Activated naive CD8-positive, alpha-beta T cell treated with anti-CD3 and anti-CD28 coated beads, Interleukin-2, amount 10 ng/mL, durations not matched to agents 7 days and 5 days (primary cell): ENCODE data around the gene UBQLN3. TPM values are rescaled to one million over a fixed set of nuclear protein-coding genes. Genes with fewer than 3 reads are reported as not detected.

Source experiments
- ATAC-seq: fragments of 150-1000 bp; cut with Tn5 transposase; one replicate; pipeline ENCODE4 v1.10.0; 2021; ENCODE audit warnings: low read depth, moderate library complexity
- POLR2A ChIA-PET: fragments of 350-600 bp; sonication (Branson Sonifier 250); formaldehyde crosslinking; loops from one replicate; lab custom pipeline; 2021; ENCODE audit warnings: antibody characterized with exemption; lab: Charles Lee
- DNase-seq: peaks from one replicate; pipeline ENCODE4 v3.0.0; 2021
- H3K27ac Mint-ChIP-seq: one replicate; pipeline ENCODE4 v1.8.0; 2022; ENCODE audit warnings: mild to moderate bottlenecking, mixed read lengths
- H3K27me3 Mint-ChIP-seq: one replicate; pipeline ENCODE4 v1.8.0; 2022; ENCODE audit warnings: mild to moderate bottlenecking, moderate library complexity, mixed read lengths
- H3K36me3 Mint-ChIP-seq: one replicate; pipeline ENCODE4 v1.8.0; 2021; ENCODE audit warnings: mild to moderate bottlenecking, mixed read lengths
- H3K4me1 Mint-ChIP-seq: one replicate; pipeline ENCODE4 v1.8.0; 2021; ENCODE audit warnings: mixed read lengths
- H3K4me3 Mint-ChIP-seq: one replicate; pipeline ENCODE4 v1.8.0; 2022; ENCODE audit warnings: mild to moderate bottlenecking, moderate library complexity, mixed read lengths
- H3K9me3 Mint-ChIP-seq: one replicate; pipeline ENCODE4 v1.8.0; 2021; ENCODE audit warnings: mixed read lengths
- total RNA-seq, 2 experiments: library from RNA; stranded (reverse); gene quantifications; one replicate each; pipeline ENCODE4 v1.2.3, GENCODE V29; 2021

The UBQLN3 gene
- total RNA-seq, 2 experiments from 2014 or later, result 0.17 TPM; not detected in 1

DNA sequence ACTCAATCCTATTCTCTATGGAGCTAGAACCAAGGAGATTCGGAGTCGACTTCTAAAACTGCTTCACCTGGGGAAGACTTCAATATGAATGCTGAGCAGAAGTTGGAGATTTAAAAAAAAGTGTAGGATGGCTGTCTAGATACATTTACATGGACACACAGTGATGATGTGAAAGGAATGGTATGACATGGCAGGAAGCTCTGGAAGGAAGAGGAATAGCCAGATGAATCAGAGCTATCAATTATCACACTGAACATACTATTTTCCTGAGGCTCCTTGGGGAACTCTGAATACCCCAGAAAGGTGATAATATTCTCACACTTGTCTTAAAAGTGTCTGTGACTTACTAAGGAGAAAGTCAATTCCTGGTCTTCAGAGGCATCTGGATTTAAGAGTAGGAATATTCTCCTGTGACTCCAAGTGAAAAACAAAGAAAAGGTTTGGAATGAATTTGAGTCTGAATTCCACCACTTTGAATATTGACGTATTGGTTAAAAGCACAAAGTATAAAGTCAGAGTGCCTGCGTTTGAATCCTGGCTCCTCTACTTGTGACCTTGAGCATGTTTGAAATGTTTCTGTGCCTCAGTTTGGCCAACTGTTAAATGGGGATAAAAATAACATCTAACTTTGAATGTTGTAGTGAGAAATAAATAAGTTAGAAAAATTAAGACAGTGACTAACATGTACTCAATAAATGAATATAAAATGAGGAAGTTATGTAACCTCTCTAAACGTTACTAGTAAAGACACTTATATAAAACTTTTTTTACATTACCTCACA is 20.0 kb downstream of the UBQLN3 start:
- no peak overlapping the region for H3K27ac Mint-ChIP-seq
- DNase-seq (no peak), ATAC-seq (no peak)
- no peaks in the 10 kb centered on the region for H3K9me3 Mint-ChIP-seq
- H3K27me3 Mint-ChIP-seq, result peaks cover 6% of the 10 kb centered on the region
- H3K4me3 Mint-ChIP-seq, result no peak overlapping the region
- no peaks in the 10 kb centered on the region for H3K4me1 Mint-ChIP-seq
- POLR2A ChIA-PET, result no interaction called here
- no peaks in the 10 kb centered on the region for H3K36me3 Mint-ChIP-seq

DNA sequence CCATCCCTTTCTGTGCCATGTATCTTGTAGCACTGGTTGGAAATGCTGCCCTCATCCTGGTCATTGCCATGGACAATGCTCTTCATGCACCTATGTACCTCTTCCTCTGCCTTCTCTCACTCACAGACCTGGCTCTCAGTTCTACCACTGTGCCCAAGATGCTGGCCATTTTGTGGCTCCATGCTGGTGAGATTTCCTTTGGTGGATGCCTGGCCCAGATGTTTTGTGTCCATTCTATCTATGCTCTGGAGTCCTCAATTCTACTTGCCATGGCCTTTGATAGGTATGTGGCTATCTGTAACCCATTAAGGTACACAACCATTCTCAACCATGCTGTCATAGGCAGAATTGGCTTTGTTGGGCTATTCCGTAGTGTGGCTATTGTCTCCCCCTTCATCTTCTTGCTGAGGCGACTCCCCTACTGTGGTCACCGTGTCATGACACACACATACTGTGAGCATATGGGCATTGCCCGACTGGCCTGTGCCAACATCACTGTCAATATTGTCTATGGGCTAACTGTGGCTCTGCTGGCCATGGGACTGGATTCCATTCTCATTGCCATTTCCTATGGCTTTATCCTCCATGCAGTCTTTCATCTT is 20.9 kb downstream of the UBQLN3 start:
- DNase-seq (no peak), ATAC-seq (no peak)
- POLR2A ChIA-PET, result no interaction called here
- H3K36me3 Mint-ChIP-seq, result no peaks in the 10 kb centered on the region
- H3K27me3 Mint-ChIP-seq, result peaks cover 6% of the 10 kb centered on the region
- no peak overlapping the region for H3K4me3 Mint-ChIP-seq
- H3K27ac Mint-ChIP-seq, result no peak overlapping the region
- no peaks in the 10 kb centered on the region for H3K4me1 Mint-ChIP-seq
- no peaks in the 10 kb centered on the region for H3K9me3 Mint-ChIP-seq

DNA sequence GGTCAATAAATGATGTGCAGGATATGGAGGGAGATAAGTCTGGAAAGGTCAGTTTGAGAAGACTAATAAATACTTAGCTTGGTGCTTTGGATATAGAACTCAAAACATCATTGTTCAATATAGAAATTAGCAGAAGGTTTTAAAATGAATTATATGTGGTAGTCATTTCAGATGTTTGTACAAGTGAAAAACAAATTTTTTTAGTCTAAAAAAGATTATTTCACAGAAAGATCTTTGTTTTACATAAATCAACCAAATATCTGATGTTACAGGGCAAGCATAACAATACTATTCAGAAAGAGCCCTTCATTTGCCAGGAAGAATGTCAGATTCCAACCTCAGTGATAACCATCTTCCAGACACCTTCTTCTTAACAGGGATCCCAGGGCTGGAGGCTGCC is 21.4 kb downstream of the UBQLN3 start, which contains the start of gene OR52D1:
TSS of gene OR52D1 (plus strand) at position 301 of the 400 bp plus-strand sequence. CDS start at position 323, 22 bp downstream.
- Mint-ChIP-seq H3K36me3 (no peaks in the 10 kb centered on the region), H3K27ac (no peak within 1 kb of the TSS), H3K4me1 (no peaks in the 10 kb centered on the region), H3K9me3 (no peaks in the 10 kb centered on the region), H3K27me3 (peaks cover 8% of the 10 kb centered on the region), H3K4me3 (no peak within 1 kb of the TSS)
- ATAC-seq (no peak), DNase-seq (no peak)
- POLR2A ChIA-PET, result no interaction called here

DNA sequence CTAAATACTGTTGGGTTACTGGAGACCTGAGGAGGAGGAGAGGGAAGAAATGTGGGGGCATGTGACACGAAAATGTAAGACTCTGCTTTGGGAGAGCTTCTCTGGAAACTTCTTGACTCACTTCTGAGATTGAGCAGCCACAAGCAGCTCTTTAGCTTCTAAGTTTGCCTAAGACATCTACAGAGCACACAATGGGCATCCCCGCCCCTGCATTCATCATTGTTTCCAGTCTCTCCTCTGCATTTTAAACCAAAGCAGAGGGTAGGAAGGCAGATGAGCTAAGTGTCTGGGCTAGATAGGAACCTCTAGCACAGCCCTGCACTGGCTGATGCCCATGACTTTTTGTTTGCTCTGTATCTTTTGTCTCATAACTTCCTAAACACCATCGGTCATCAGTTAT is 23.3 kb downstream of the UBQLN3 start:
- H3K4me1 Mint-ChIP-seq, result no peaks in the 10 kb centered on the region
- DNase-seq (no peak), ATAC-seq (no peak)
- H3K4me3 Mint-ChIP-seq, result no peak overlapping the region
- no peak overlapping the region for H3K27ac Mint-ChIP-seq
- H3K9me3 Mint-ChIP-seq, result no peaks in the 10 kb centered on the region
- H3K27me3 Mint-ChIP-seq, result peaks cover 8% of the 10 kb centered on the region
- POLR2A ChIA-PET, result no interaction called here
- H3K36me3 Mint-ChIP-seq, result no peaks in the 10 kb centered on the region

- Mint-ChIP-seq H3K4me3 (no peak overlapping the region), H3K9me3 (no peaks in the 10 kb centered on the region), H3K27ac (no peak overlapping the region), H3K4me1 (no peaks in the 10 kb centered on the region), H3K36me3 (no peaks in the 10 kb centered on the region), H3K27me3 (peaks cover 8% of the 10 kb centered on the region)
- DNase-seq (no peak), ATAC-seq (no peak)
- POLR2A ChIA-PET, result no interaction called here
Observed at GRCh38 chr11:5486003-5486402, 23.8 kb downstream of the UBQLN3 start.

- DNase-seq, result no peak
- Mint-ChIP-seq H3K27ac (no peak overlapping the region), H3K27me3 (peaks cover 11% of the 10 kb centered on the region), H3K4me1 (no peaks in the 10 kb centered on the region), H3K9me3 (no peaks in the 10 kb centered on the region), H3K36me3 (no peaks in the 10 kb centered on the region), H3K4me3 (no peak overlapping the region)
- POLR2A ChIA-PET, result no interaction called here
- no peak for ATAC-seq
Observed at GRCh38 chr11:5476186-5476819, 33.5 kb downstream of the UBQLN3 start.

DNA sequence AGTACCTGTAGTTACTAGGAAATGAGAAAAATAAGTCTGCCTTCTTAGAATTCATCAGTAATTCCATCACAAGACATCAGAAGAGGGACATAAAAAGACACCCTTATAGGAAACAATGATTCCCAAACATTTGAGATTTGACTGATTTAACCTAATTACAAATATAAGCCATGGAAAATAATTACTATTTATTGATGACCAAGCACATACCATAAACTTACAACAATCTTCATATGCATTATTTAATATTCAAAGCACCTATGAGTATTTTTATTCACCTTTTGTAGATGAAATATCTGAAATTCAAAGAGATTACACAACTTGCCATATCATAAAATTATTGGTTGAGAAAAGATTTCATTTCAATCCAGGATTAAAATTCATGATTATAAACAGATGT is 35.8 kb downstream of the UBQLN3 start:
- no peak overlapping the region for H3K27ac Mint-ChIP-seq
- H3K27me3 Mint-ChIP-seq, result peaks cover 11% of the 10 kb centered on the region
- DNase-seq, result no peak
- ATAC-seq, result no peak
- H3K9me3 Mint-ChIP-seq, result no peaks in the 10 kb centered on the region
- H3K4me1 Mint-ChIP-seq, result peaks cover 4% of the 10 kb centered on the region
- H3K36me3 Mint-ChIP-seq, result no peaks in the 10 kb centered on the region
- POLR2A ChIA-PET, result no interaction called here
- no peak overlapping the region for H3K4me3 Mint-ChIP-seq

DNA sequence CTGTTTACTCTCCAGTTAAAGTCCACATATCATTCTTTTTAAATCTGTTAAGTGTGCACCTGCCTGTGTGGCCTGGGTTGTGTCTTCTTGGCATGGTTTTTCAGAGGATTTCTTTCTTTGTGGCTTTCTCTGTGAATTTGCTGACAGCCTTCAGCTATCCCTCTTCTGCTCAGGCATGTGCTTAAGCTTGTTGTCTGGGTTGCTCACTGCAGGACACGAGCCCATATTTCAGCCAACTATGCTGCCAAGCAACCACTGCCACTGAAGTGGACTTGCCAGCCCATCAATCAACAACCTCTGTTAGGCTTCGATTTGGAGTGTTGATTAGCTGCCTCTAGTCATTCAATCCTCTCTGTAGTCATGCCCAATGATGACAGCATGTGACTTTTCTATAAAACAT is 42.2 kb downstream of the UBQLN3 start:
- no peak for ATAC-seq
- no peak for DNase-seq
- Mint-ChIP-seq H3K27me3 (peaks cover 3% of the 10 kb centered on the region), H3K27ac (no peak overlapping the region), H3K36me3 (no peaks in the 10 kb centered on the region), H3K4me3 (no peak overlapping the region), H3K9me3 (no peaks in the 10 kb centered on the region), H3K4me1 (peaks cover 4% of the 10 kb centered on the region)
- POLR2A ChIA-PET, result no interaction called here

DNA sequence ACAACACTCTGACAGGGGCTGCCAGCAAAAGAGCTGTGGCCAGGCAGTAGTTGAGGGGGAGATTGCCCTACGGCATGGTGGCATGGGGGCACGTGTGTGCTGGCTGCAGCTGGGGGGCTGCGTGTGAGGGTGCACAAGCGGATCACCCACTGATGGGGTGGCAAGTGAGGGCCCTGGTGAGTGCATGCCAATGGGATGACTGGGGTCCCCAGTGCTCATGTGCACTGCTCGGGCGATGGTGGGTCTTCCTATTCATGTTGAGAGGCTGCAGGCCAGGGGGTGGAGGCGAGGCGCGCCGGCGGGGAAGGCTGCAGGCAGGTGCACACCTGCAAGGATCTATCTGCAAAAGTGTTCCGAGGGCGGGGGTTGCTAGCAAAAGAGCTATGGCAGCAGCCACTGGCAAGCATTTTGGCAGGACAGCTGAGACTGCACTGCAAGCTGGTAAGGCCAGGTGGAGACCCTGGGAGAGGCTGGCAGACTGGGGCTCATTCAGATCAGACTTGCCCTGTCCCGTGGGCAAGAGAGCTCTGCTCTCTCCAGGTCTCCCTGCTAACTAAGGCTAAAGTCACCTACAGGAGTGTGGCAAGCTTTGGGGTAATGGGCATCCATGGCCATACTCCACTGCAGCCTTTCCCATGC is 48.7 kb downstream of the UBQLN3 start:
- Mint-ChIP-seq H3K27ac (no peak overlapping the region), H3K9me3 (no peaks in the 10 kb centered on the region), H3K27me3 (no peaks in the 10 kb centered on the region), H3K36me3 (no peaks in the 10 kb centered on the region), H3K4me1 (no peaks in the 10 kb centered on the region), H3K4me3 (no peak overlapping the region)
- ATAC-seq, result no peak
- POLR2A ChIA-PET, result no interaction called here
- DNase-seq, result no peak

Other genes starting within 250 kb of the UBQLN3 start
- gene HBE1, start 240.0 kb downstream of the UBQLN3 start, total RNA-seq, result not detected
- gene OR51B4, start 208.0 kb downstream of the UBQLN3 start, total RNA-seq, result not detected
- not detected for gene OR51B2, start 185.7 kb downstream of the UBQLN3 start, total RNA-seq
- gene OR51B5, start 166.4 kb downstream of the UBQLN3 start, total RNA-seq, result not detected
- gene OR51B6, start 158.4 kb downstream of the UBQLN3 start, total RNA-seq, result not detected
- not detected for gene OR51M1, start 126.1 kb downstream of the UBQLN3 start, total RNA-seq
- not detected for gene OR51Q1, start 87.8 kb downstream of the UBQLN3 start, total RNA-seq
- not detected for gene OR51I1, start 68.4 kb downstream of the UBQLN3 start, total RNA-seq
- not detected for gene OR51I2, start 60.6 kb downstream of the UBQLN3 start, total RNA-seq
- not detected for gene OR52D1, start 21.3 kb downstream of the UBQLN3 start, total RNA-seq
- gene UBQLNL, start 6.7 kb upstream of the UBQLN3 start, total RNA-seq, result under 1 TPM; 0.30 to 0.60 TPM
- gene OR52H1, start 38.6 kb upstream of the UBQLN3 start, total RNA-seq, result not detected
- gene OR52B6, start 70.9 kb upstream of the UBQLN3 start, total RNA-seq, result not detected
- gene TRIM6, start 86.7 kb upstream of the UBQLN3 start, total RNA-seq, result 1 to 10 TPM; 1.5 to 2.7 TPM
- 10 to 100 TPM; 17.3 to 17.5 TPM for gene TRIM34, start 115.0 kb upstream of the UBQLN3 start, total RNA-seq
- 10 to 100 TPM; 33.1 to 36.4 TPM for gene TRIM5, start 175.1 kb upstream of the UBQLN3 start, total RNA-seq
- 100 to 1,000 TPM; 341 to 369 TPM for gene TRIM22, start 179.8 kb upstream of the UBQLN3 start, total RNA-seq
- gene OR56B1, start 226.5 kb upstream of the UBQLN3 start, total RNA-seq, result under 1 TPM; 0.86 to 0.99 TPM
- gene OR52N4, start 244.3 kb upstream of the UBQLN3 start, total RNA-seq, result 1 to 10 TPM; 1.7 to 1.8 TPM